Neuronal stem cell (in vitro differentiated cells): ENCODE results near the gene SPPL2A.

Experiments used
- DNase-seq: peaks from one replicate; pipeline ENCODE4 v3.0.0-alpha.2; 2013; ENCODE audit warnings: low spot score
- H2AFZ ChIP-seq: one replicate; pipeline ENCODE4 v1.6.1; 2013; ENCODE audit warnings: mild to moderate bottlenecking, low read length, inconsistent platforms
- H2AK5ac ChIP-seq: 2 replicates; pipeline ENCODE4 v1.6.1; 2013; ENCODE audit warnings: low read depth, mild to moderate bottlenecking, inconsistent platforms, low read length, moderate library complexity, mixed read lengths
- H2BK120ac ChIP-seq: 2 replicates; pipeline ENCODE4 v1.6.1; 2013; ENCODE audit warnings: low read depth, mild to moderate bottlenecking, inconsistent platforms, low read length, moderate library complexity, mixed read lengths
- H2BK12ac ChIP-seq: one replicate; pipeline ENCODE4 v1.6.1; 2013; ENCODE audit warnings: low read length, inconsistent platforms
- H2BK15ac ChIP-seq: 2 replicates; pipeline ENCODE4 v1.6.1; 2013; ENCODE audit warnings: mild to moderate bottlenecking, low read length, inconsistent platforms, mixed read lengths
- H2BK5ac ChIP-seq: one replicate; pipeline ENCODE4 v1.6.1; 2013; ENCODE audit warnings: inconsistent platforms, mild to moderate bottlenecking, low read length, moderate library complexity
- H3K14ac ChIP-seq: one replicate; pipeline ENCODE4 v1.6.1; 2013; ENCODE audit warnings: low read length, inconsistent platforms
- H3K18ac ChIP-seq: 2 replicates; pipeline ENCODE4 v1.6.1; 2013; ENCODE audit warnings: low read length, inconsistent platforms
- H3K23ac ChIP-seq: 2 replicates; pipeline ENCODE4 v1.6.1; 2013; ENCODE audit warnings: low read depth, mild to moderate bottlenecking, mixed read lengths, low read length, inconsistent platforms; ENCODE audit not compliant: poor library complexity
- H3K27ac ChIP-seq: replicated peaks from 3 replicates; pipeline ENCODE4 v1.5.1; 2013; ENCODE audit warnings: low read length, inconsistent platforms
- H3K27me3 ChIP-seq, 3 experiments: 2 replicates each; pipeline ENCODE4 v1.6.1; 2013; ENCODE audit warnings: low read length in 3 of 3, mild to moderate bottlenecking in 2 of 3, inconsistent platforms in 1 of 3, low read depth in 1 of 3, mixed read lengths in 1 of 3, moderate library complexity in 1 of 3; ENCODE audit not compliant: control insufficient read depth in 3 of 3, insufficient read depth in 3 of 3
- H3K36me3 ChIP-seq, 2 donors: replicated peaks in 1 of 2; 2 replicates each; pipeline ENCODE4 v1.6.1; 2013; ENCODE audit warnings: low read length in 2 of 2; ENCODE audit not compliant: control insufficient read depth in 2 of 2, insufficient read depth in 2 of 2
- H3K4ac ChIP-seq: 2 replicates; pipeline ENCODE4 v1.6.1; 2013; ENCODE audit warnings: inconsistent platforms, mild to moderate bottlenecking, low read length, moderate library complexity
- H3K4me1 ChIP-seq, 2 donors: 1 replicate in 1 of 2; 2 replicates in 1 of 2; pipeline ENCODE4 v1.6.1; 2013; ENCODE audit warnings: low read length in 2 of 2, low read depth in 1 of 2; ENCODE audit not compliant: control insufficient read depth in 2 of 2, insufficient read depth in 1 of 2
- H3K4me2 ChIP-seq: one replicate; pipeline ENCODE4 v1.6.1; 2013; ENCODE audit warnings: mild to moderate bottlenecking, low read length, inconsistent platforms; ENCODE audit not compliant: insufficient read depth, poor library complexity, severe bottlenecking
- H3K4me3 ChIP-seq, 2 donors: 2 replicates each; pipeline ENCODE4 v1.5.1; 2013; ENCODE audit warnings: low read length in 2 of 2, mild to moderate bottlenecking in 2 of 2, inconsistent platforms in 1 of 2, moderate library complexity in 1 of 2
- H3K79me1 ChIP-seq: one replicate; pipeline ENCODE4 v1.6.1; 2013; ENCODE audit warnings: low read depth, mild to moderate bottlenecking, inconsistent platforms, low read length, moderate library complexity
- H3K9ac ChIP-seq: one replicate; pipeline ENCODE4 v1.6.1; 2013; ENCODE audit warnings: mild to moderate bottlenecking, low read depth, low read length, inconsistent platforms; ENCODE audit not compliant: poor library complexity
- H3K9me3 ChIP-seq, 2 donors: replicated peaks in 1 of 2; 2 replicates each; pipeline versions ENCODE3 to v1.6.1; 2013; ENCODE audit warnings: low read length in 2 of 2, mild to moderate bottlenecking in 2 of 2, inconsistent platforms in 1 of 2, low read depth in 1 of 2, mixed read lengths in 1 of 2, moderate library complexity in 1 of 2; ENCODE audit not compliant: control insufficient read depth in 2 of 2, insufficient read depth in 1 of 2
- H4K8ac ChIP-seq: one replicate; pipeline ENCODE4 v1.6.1; 2013; ENCODE audit warnings: low read depth, mild to moderate bottlenecking, inconsistent platforms, low read length, moderate library complexity
- H4K91ac ChIP-seq: one replicate; pipeline ENCODE4 v1.6.1; 2013; ENCODE audit warnings: low read length, low read depth, mild to moderate bottlenecking, inconsistent platforms; ENCODE audit not compliant: poor library complexity
- WGBS, 2 donors: extraction: QIAGEN DNeasy Blood & Tissue Kit; methylation state at CpG; one replicate each; pipeline ENCODE4 v1.1.7; 2013; ENCODE audit warnings: missing lambda C conversion rate in 2 of 2, mixed read lengths in 1 of 2; ENCODE audit not compliant: insufficient read length in 2 of 2, insufficient replicate concordance in 1 of 2; ENCODE audit errors: extremely low coverage in 2 of 2; 5-methylcytosine and 5-hydroxymethylcytosine counted together

The SPPL2A gene

DNA sequence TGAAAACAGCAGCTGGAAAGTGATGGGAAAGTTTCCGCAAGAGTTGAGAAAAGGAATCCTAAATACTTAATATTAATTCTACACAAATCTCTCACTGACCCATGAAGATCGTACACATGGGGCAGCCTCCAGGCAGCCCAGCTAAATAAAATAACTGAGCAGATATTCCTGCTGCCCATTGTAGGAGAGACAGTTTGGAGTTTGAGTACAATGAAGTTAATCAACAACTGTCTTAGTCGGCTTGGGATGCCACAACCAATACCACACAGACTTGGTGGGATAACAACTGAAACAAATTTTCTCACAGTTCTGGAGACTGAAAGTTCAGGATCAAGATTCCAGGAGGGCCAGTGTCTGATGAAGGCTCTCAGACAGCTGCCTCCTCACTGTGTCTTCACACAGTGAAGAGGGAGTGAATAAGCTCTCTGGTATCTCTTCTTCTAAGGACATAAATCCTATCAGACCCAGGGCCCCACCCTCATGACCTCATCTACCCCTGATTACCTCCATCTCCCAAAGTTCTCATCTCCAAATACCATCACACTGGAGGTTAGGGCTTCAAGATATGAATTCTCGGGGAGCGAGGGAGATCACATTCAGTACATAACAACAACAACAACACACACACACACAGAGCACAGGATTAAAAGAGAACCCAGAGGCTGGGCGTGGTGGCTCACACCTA lies 88.6 kb downstream of the SPPL2A start:
- no peak overlapping the region for H2BK12ac ChIP-seq
- H3K4me1 ChIP-seq: no peaks in the 10 kb centered on the region
- no peak overlapping the region for H3K14ac ChIP-seq
- H3K9ac ChIP-seq: no peak overlapping the region
- H3K4ac ChIP-seq: no peak overlapping the region
- peaks cover 7% of the 10 kb centered on the region for H3K79me1 ChIP-seq
- H2AK5ac ChIP-seq: no peak overlapping the region
- no peak overlapping the region for H3K18ac ChIP-seq
- H3K36me3 ChIP-seq: peaks cover 0 to 48% of the 10 kb centered on the region in 2 donors
- no peak overlapping the region for H3K4me3 ChIP-seq
- H3K9me3 ChIP-seq: no peaks in the 10 kb centered on the region
- H2AFZ ChIP-seq: no peak overlapping the region
- H3K4me2 ChIP-seq: no peak overlapping the region
- no peak overlapping the region for H2BK15ac ChIP-seq
- no peak overlapping the region for H3K23ac ChIP-seq
- H4K8ac ChIP-seq: no peak overlapping the region
- H3K27me3 ChIP-seq: no peaks in the 10 kb centered on the region
- no peak overlapping the region for H3K27ac ChIP-seq
- no CpG with 5 or more reads among the region's 6 CpGs for WGBS, 2 donors
- no peak for DNase-seq
- no peak overlapping the region for H2BK5ac ChIP-seq
- H4K91ac ChIP-seq: no peak overlapping the region
- H2BK120ac ChIP-seq: no peak overlapping the region

DNA sequence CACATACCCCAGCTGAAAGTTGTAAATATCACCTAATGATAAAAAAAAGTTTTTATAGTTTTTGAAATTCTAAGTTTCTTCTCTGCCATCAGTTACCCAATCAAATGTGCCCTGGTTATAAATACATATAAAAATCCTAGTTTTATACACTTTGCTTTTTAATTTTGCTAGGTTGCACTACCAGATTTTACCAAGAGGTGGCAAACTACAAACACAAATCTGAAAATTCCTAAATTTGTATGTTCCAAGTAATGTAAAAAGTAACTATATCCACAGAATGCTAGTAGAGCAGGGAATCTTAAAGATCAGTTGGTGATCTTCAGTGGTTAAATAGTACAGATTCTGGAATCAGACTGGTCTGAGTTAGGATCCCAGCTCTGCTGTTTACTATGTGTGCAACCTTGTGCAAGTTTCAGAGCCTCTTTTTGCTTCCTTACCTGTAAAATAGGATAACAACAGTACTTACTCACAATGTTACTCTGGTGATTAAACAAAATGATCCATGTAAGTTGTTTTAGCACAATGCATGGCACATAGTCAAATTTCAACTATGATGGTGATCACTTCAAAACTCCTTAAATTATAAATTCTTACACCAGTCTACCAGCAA lies 89.9 kb downstream of the SPPL2A start:
- Histone ChIP-seq H3K23ac (no peak overlapping the region), H3K18ac (no peak overlapping the region), H2AFZ (no peak overlapping the region), H2BK15ac (no peak overlapping the region), H4K8ac (no peak overlapping the region), H2BK120ac (no peak overlapping the region), H3K4ac (no peak overlapping the region), H3K79me1 (peaks cover 8% of the 10 kb centered on the region), H3K9ac (no peak overlapping the region), H4K91ac (no peak overlapping the region), H3K14ac (no peak overlapping the region), H3K4me2 (no peak overlapping the region), H3K4me1 (no peaks in the 10 kb centered on the region), H3K27me3 (no peaks in the 10 kb centered on the region), H3K4me3 (no peak overlapping the region), H3K36me3 (peaks cover 0 to 43% of the 10 kb centered on the region in 2 donors), H3K27ac (no peak overlapping the region), H2AK5ac (no peak overlapping the region), H3K9me3 (no peaks in the 10 kb centered on the region), H2BK12ac (no peak overlapping the region), H2BK5ac (no peak overlapping the region)
- no peak for DNase-seq

DNA sequence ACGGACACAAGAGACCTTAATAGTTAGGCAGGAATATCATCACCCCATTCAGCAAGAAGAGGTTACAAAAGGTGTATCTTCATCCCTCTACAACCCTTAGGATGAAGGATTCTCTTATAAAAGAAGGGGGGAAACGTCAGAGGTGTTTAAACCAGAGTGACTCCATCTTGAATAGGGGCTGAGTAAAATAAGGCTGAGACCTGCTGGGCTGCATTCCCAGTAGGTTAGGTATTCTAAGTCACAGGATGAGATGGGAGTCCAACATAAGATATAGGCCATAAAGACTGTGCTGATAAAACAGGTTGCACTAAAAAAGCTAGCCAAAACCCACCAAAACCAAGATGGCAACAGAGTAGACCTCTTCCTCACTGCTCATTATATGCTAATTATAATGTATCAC lies 95.4 kb downstream of the SPPL2A start:
- Histone ChIP-seq H4K8ac (no peak overlapping the region), H2BK12ac (no peak overlapping the region), H3K4me2 (no peak overlapping the region), H3K79me1 (peaks cover 4% of the 10 kb centered on the region), H2AFZ (no peak overlapping the region), H3K9ac (no peak overlapping the region), H2BK5ac (no peak overlapping the region), H3K36me3 (peaks cover 2 to 73% of the 10 kb centered on the region in 2 donors), H2AK5ac (no peak overlapping the region), H3K9me3 (peaks cover 3 to 17% of the 10 kb centered on the region in 2 donors), H3K27ac (no peak overlapping the region), H3K4ac (no peak overlapping the region), H4K91ac (no peak overlapping the region), H3K23ac (no peak overlapping the region), H2BK120ac (no peak overlapping the region), H3K14ac (no peak overlapping the region), H3K4me1 (no peaks in the 10 kb centered on the region), H3K18ac (no peak overlapping the region), H3K4me3 (no peak overlapping the region), H3K27me3 (no peaks in the 10 kb centered on the region), H2BK15ac (no peak overlapping the region)
- WGBS, 2 donors: no CpG with 5 or more reads among the region's 2 CpGs
- DNase-seq: no peak

DNA sequence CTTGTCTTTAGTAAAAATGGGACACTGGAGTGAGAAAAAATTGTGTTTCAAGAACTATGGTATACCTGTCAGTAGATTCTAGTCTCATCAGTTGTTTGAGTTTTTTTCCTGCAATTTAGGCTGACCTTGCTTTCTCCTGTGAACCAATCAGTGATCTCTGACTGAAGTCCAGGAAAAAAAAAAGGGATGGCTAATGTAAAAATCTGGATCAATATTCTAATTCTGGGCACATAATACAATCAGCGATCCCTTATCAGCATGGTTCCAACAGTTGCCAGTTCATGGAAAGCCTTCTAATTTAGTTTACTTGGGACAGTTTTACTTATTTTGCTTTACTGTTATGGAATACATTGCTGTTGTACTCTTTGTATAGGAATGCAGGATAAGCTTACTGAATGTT lies 95.9 kb downstream of the SPPL2A start:
- H3K9me3 ChIP-seq: peaks cover 3 to 17% of the 10 kb centered on the region in 2 donors
- H2AFZ ChIP-seq: no peak overlapping the region
- no peak overlapping the region for H2BK120ac ChIP-seq
- H3K36me3 ChIP-seq: peaks cover 2 to 74% of the 10 kb centered on the region in 2 donors
- H3K14ac ChIP-seq: no peak overlapping the region
- no peaks in the 10 kb centered on the region for H3K4me1 ChIP-seq
- no peak overlapping the region for H2BK15ac ChIP-seq
- H3K27ac ChIP-seq: no peak overlapping the region
- H3K4me3 ChIP-seq: no peak overlapping the region
- H2BK5ac ChIP-seq: no peak overlapping the region
- H3K9ac ChIP-seq: no peak overlapping the region
- no peak overlapping the region for H2AK5ac ChIP-seq
- H3K27me3 ChIP-seq: no peaks in the 10 kb centered on the region
- H3K18ac ChIP-seq: no peak overlapping the region
- H3K79me1 ChIP-seq: peaks cover 4% of the 10 kb centered on the region
- H4K91ac ChIP-seq: no peak overlapping the region
- no peak overlapping the region for H2BK12ac ChIP-seq
- WGBS, 2 donors: no CpG with 5 or more reads among the region's 1 CpG
- H3K4me2 ChIP-seq: no peak overlapping the region
- no peak overlapping the region for H3K4ac ChIP-seq
- no peak for DNase-seq
- H4K8ac ChIP-seq: no peak overlapping the region
- H3K23ac ChIP-seq: no peak overlapping the region
